ENCODE results near the gene MXRA8.

DNA sequence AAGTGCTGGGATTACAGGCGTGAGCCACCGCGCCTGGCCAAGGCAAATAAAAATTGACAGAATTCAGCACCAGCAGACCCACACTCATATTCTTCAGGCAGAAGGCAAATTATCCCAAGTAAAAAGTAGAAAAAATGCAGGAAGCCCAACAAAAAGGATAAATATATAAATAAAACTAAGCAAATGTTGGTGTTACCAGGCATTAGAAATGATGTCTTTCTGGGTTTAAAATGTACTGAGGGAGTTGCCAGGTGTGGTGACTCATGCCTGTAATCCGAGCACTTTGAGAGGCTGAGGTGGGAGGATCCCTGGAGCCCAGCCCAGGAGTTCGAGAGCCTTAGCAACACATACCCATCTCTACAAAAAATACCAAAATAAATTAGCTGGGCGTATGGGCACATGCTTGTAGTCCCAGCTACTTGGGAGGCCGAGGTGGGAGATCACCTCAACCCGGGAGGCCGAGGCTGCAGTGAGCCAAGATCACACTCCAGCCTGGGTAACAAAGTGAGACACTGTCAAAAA lies 40.2 kb downstream of the MXRA8 start:
- TF ChIP-seq, protein P1, sequence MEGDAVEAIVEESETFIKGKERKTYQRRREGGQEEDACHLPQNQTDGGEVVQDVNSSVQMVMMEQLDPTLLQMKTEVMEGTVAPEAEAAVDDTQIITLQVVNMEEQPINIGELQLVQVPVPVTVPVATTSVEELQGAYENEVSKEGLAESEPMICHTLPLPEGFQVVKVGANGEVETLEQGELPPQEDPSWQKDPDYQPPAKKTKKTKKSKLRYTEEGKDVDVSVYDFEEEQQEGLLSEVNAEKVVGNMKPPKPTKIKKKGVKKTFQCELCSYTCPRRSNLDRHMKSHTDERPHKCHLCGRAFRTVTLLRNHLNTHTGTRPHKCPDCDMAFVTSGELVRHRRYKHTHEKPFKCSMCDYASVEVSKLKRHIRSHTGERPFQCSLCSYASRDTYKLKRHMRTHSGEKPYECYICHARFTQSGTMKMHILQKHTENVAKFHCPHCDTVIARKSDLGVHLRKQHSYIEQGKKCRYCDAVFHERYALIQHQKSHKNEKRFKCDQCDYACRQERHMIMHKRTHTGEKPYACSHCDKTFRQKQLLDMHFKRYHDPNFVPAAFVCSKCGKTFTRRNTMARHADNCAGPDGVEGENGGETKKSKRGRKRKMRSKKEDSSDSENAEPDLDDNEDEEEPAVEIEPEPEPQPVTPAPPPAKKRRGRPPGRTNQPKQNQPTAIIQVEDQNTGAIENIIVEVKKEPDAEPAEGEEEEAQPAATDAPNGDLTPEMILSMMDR (IDR thresholded peaks at IDR 0.05), result no peak
- TF ChIP-seq ZFX (IDR thresholded peaks at IDR 0.05; ENCODE audit: borderline replicate concordance), result no peak
